HG03457 (cell line): ENCODE results near the gene PRKAB1.

Experiments used
- ATAC-seq: cut with Tn5 transposase; IDR thresholded peaks from one replicate; pipeline ENCODE4 v1.9.1; 2021; ENCODE audit warnings: moderate number of reproducible peaks; ENCODE audit not compliant: unreplicated experiment

PRKAB1 gene

GRCh38 chr12:119710965-119711551 lies 43.1 kb downstream of the PRKAB1 start:
- ATAC-seq: no peak

- ATAC-seq: no peak
Observed at GRCh38 chr12:119711693-119712092, 43.8 kb downstream of the PRKAB1 start.

GRCh38 chr12:119712721-119713120 lies 44.8 kb downstream of the PRKAB1 start:
- ATAC-seq: no peak

GRCh38 chr12:119713551-119714031 lies 45.7 kb downstream of the PRKAB1 start:
- no peak for ATAC-seq

GRCh38 chr12:119714614-119715267 lies 46.8 kb downstream of the PRKAB1 start:
- no peak for ATAC-seq

GRCh38 chr12:119715268-119715620 lies 47.3 kb downstream of the PRKAB1 start:
- ATAC-seq: no peak

- no peak for ATAC-seq
Observed at GRCh38 chr12:119718141-119718540, 50.2 kb downstream of the PRKAB1 start.

- ATAC-seq: no peak
Observed at GRCh38 chr12:119720349-119720748, 52.4 kb downstream of the PRKAB1 start.

- ATAC-seq: no peak
Observed at GRCh38 chr12:119721306-119721705, 53.4 kb downstream of the PRKAB1 start.

- ATAC-seq: no peak
Observed at GRCh38 chr12:119725523-119725922, 57.6 kb downstream of the PRKAB1 start.

GRCh38 chr12:119727600-119728443 lies 59.9 kb downstream of the PRKAB1 start:
- ATAC-seq: no peak

- no peak for ATAC-seq
Observed at GRCh38 chr12:119728444-119728745, 60.5 kb downstream of the PRKAB1 start.

GRCh38 chr12:119729871-119730270 lies 61.9 kb downstream of the PRKAB1 start:
- ATAC-seq: no peak

- ATAC-seq: no peak
Observed at GRCh38 chr12:119730381-119730780, 62.4 kb downstream of the PRKAB1 start.
